K562 (cell line): ENCODE results near the gene IRS4.

Source experiments
- BRF1 ChIP-seq: IDR thresholded peaks from 3 replicates; pipeline ENCODE4 v1.6.1; 2011; ENCODE audit warnings: borderline replicate concordance, mild to moderate bottlenecking; ENCODE audit not compliant: insufficient read length; ENCODE audit errors: extremely low read depth
- CREB1 ChIP-seq, 2 experiments: sonication (generic) in 1 of 2; formaldehyde crosslinking in 1 of 2; IDR thresholded peaks; 2 replicates each; pipeline versions ENCODE4 v1.6.1 to v1.8.0; 2012 to 2022; ENCODE audit warnings: inconsistent platforms in 1 of 2, mild to moderate bottlenecking in 1 of 2, missing genetic modification reagents in 1 of 2, moderate library complexity in 1 of 2
- HOXB6 ChIP-seq: fragments of 250-450 bp; sonication (Bioruptor Pico); IDR thresholded peaks from 2 replicates; pipeline ENCODE4 v1.5.1; 2022; ENCODE audit warnings: mild to moderate bottlenecking, borderline replicate concordance
- POLR2AphosphoS5 ChIP-seq: IDR thresholded peaks from 2 replicates; pipeline ENCODE4 v1.6.1; 2011; ENCODE audit warnings: mild to moderate bottlenecking, low read depth, low read length, moderate library complexity; ENCODE audit not compliant: control insufficient read depth, insufficient read depth
- RREB1 ChIP-seq: fragments of 250-450 bp; sonication (Bioruptor Pico); IDR thresholded peaks from 2 replicates; pipeline ENCODE4 v1.4.0; 2020
- ZNF280A ChIP-seq: fragments of 450-650 bp; IDR thresholded peaks from 2 replicates; pipeline ENCODE4 v1.6.1; 2018; ENCODE audit warnings: mild to moderate bottlenecking, low read depth; ENCODE audit not compliant: partially characterized antibody
- TF ChIP-seq, protein P1 (sequence below), 2 experiments: fragments of 450-650 bp in 1 of 2; sonication (generic) in 1 of 2; formaldehyde crosslinking in 1 of 2; IDR thresholded peaks in 1 of 2; conservative IDR thresholded peaks in 1 of 2; 2 replicates each; pipeline versions ENCODE4 v1.6.1 to v1.8.1; 2016 to 2023; ENCODE audit warnings: mild to moderate bottlenecking in 2 of 2, moderate library complexity in 2 of 2, inconsistent platforms in 1 of 2, missing genetic modification reagents in 1 of 2
- TF ChIP-seq, protein P2 (sequence below): fragments of 450-650 bp; conservative IDR thresholded peaks from 2 replicates; pipeline ENCODE4 v1.6.1; 2016; ENCODE audit warnings: missing genetic modification characterization, low read depth, mild to moderate bottlenecking, missing compliant biosample characterization, moderate library complexity
- TF ChIP-seq, protein P3 (sequence below), 3 experiments: IDR thresholded peaks in 2 of 3; conservative IDR thresholded peaks in 1 of 3; 2 replicates each; pipeline ENCODE4 v1.5.1; 2011 to 2012; ENCODE audit warnings: low read length in 3 of 3, mild to moderate bottlenecking in 3 of 3, control low read depth in 2 of 3, improper control_type of control experiment in 1 of 3, inconsistent platforms in 1 of 3, low read depth in 1 of 3, mixed read lengths in 1 of 3, moderate library complexity in 1 of 3; ENCODE audit not compliant: insufficient read depth in 2 of 3

- TF ChIP-seq POLR2AphosphoS5 (no peak), RREB1 (CRISPR knock-in tag) (no peak), HOXB6 (CRISPR knock-in tag) (no peak), CREB1 (IDR thresholded peaks at IDR 0.05) (no peak), CREB1 (CRISPR knock-in tag; IDR thresholded peaks at IDR 0.05) (no peak), BRF1 (no peak), ZNF280A (no peak)
- TF ChIP-seq, protein P1, sequence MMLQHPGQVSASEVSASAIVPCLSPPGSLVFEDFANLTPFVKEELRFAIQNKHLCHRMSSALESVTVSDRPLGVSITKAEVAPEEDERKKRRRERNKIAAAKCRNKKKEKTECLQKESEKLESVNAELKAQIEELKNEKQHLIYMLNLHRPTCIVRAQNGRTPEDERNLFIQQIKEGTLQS (IDR thresholded peaks at IDR 0.05) = no peak
- TF ChIP-seq, protein P1 (CRISPR knock-in tag; conservative IDR thresholded peaks at IDR 0.05) = no peak
- TF ChIP-seq, protein P2, sequence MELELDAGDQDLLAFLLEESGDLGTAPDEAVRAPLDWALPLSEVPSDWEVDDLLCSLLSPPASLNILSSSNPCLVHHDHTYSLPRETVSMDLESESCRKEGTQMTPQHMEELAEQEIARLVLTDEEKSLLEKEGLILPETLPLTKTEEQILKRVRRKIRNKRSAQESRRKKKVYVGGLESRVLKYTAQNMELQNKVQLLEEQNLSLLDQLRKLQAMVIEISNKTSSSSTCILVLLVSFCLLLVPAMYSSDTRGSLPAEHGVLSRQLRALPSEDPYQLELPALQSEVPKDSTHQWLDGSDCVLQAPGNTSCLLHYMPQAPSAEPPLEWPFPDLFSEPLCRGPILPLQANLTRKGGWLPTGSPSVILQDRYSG (tag) = no peak
- TF ChIP-seq, protein P3, sequence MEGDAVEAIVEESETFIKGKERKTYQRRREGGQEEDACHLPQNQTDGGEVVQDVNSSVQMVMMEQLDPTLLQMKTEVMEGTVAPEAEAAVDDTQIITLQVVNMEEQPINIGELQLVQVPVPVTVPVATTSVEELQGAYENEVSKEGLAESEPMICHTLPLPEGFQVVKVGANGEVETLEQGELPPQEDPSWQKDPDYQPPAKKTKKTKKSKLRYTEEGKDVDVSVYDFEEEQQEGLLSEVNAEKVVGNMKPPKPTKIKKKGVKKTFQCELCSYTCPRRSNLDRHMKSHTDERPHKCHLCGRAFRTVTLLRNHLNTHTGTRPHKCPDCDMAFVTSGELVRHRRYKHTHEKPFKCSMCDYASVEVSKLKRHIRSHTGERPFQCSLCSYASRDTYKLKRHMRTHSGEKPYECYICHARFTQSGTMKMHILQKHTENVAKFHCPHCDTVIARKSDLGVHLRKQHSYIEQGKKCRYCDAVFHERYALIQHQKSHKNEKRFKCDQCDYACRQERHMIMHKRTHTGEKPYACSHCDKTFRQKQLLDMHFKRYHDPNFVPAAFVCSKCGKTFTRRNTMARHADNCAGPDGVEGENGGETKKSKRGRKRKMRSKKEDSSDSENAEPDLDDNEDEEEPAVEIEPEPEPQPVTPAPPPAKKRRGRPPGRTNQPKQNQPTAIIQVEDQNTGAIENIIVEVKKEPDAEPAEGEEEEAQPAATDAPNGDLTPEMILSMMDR (IDR thresholded peaks at IDR 0.05 in 2 of 3, conservative IDR thresholded peaks at IDR 0.05 in 1 of 3; ENCODE audit: insufficient read depth in 2 of 3, low read depth in 1 of 3, low read length in 3 of 3) = no peak
Observed at GRCh38 chrX:108732630-108733321, 3.6 kb downstream of the IRS4 start.
